NCI-H2227 (cell line): ENCODE results near the gene C4orf17.

Experiments used
- DNase-seq: peaks from one replicate; lab custom pipeline; 2025; ENCODE audit not compliant: unreplicated experiment; lab: John Stamatoyannopoulos, UW

Gene C4orf17

DNA sequence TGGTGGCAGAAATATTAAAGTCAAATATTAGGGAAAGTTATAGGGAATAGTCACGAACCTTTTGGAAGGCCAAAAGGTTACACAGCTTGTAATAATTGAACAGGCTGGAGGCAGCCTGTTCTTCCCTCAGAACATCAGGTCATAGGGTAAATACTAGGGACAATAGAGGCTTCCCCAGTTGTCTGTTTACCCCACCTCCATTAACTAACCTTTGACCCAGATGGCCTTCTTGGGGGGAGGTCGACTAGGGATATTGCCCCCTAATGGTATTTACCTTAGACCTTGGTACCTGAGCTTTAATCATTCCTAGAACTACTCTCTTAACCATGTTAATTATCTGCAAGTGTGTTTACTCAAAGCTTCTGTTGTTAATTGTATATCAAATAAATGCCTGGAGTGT lies 26.0 kb downstream of the C4orf17 start:
- no peak for DNase-seq

DNA sequence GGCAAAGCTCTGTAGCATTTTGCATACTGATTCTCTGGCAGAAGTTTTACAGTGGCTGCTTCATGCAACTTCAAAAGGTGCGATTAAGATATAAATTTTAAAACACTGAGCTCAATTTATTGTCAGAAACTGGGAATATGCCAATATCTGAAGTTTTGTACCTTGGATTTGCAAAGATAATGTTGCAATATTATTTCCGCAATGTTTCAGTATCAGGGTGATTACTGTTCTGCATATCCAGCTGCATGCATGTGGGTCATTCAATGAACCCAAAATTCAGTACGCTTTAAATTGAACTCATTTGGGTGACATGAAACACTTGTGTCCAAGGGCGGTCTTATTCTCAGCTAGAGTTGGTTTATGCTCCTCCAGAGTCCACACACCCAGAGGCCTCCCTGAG lies 26.9 kb downstream of the C4orf17 start:
- no peak for DNase-seq

DNA sequence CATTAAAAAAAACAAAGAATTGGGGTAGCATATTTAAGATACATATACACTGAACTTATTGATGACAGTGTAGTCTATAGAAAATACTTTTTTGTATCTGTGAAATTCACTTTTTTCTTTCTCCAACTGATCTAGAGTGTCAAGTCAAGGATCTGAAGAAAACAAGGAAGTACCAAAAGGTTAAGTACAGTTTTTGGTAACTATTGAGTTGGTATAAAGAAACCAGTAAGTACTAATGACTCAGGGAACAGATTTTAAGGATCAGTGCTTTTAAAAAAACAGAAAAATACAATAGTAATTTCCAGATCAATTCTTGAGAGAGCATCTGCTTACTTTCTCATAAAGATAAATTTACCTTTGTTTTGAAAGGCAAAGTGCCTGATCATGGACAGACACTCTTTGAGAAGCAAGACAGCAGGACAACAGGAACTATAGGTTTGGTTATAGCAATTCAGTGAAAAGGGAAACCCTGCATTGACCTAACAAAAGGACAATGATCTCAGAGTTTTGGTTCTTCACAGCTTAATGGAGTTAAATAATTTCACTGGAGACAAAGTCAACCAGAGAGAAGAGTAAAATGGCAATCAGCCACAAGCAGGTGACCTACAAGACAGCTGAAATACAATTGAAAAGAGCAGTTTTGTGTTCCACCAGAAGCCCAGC lies 29.6 kb downstream of the C4orf17 start:
- no peak for DNase-seq

GRCh38 chr4:99552872-99553271 lies 42.1 kb downstream of the C4orf17 start:
- DNase-seq, result no peak

- peak; percentile 93 for DNase-seq
Observed at GRCh38 chr4:99563310-99564186, 52.7 kb downstream of the C4orf17 start, which contains the start of gene TRMT10A. Gene TRMT10A (minus strand): TSS chr4:99564039. CDS start chr4:99559338, 4,701 bp downstream.

GRCh38 chr4:99564921-99565320 lies 54.1 kb downstream of the C4orf17 start:
- no peak for DNase-seq

GRCh38 chr4:99571883-99572282 lies 61.1 kb downstream of the C4orf17 start:
- DNase-seq, result no peak

DNA sequence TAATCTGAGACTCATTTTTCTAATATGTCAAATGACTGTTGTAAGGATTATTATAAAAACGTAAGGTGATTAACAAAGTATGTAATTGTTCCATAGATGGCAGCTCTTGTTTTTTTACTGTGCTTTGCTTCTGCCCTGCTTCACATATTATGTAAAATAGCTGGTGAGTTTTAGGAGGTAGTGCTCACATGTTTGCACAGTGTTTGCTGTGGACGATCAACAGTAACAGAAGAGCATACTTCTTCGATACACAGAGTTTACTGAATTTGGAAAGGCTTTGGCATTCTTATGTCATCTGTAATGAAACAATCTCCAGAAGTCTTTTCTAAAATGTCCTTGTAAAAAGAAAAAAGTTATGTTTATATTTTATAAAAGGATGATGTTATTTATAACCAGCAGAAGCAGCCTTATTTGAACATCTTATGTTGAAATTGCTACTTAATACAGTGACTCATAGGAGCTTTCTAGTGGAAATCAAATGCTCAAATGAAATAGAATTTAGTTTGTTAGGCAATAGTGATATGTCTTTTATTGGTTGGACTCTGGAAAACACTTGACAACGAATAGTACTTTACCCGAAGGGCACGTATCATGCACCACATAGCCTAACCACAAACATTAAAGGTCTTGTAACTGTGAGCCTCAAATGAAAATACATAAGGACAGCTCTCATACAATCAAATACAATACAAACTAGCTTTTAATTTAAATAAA lies 61.9 kb downstream of the C4orf17 start:
- no peak for DNase-seq

GRCh38 chr4:99573735-99574368 lies 63.0 kb downstream of the C4orf17 start:
- DNase-seq, result no peak

DNA sequence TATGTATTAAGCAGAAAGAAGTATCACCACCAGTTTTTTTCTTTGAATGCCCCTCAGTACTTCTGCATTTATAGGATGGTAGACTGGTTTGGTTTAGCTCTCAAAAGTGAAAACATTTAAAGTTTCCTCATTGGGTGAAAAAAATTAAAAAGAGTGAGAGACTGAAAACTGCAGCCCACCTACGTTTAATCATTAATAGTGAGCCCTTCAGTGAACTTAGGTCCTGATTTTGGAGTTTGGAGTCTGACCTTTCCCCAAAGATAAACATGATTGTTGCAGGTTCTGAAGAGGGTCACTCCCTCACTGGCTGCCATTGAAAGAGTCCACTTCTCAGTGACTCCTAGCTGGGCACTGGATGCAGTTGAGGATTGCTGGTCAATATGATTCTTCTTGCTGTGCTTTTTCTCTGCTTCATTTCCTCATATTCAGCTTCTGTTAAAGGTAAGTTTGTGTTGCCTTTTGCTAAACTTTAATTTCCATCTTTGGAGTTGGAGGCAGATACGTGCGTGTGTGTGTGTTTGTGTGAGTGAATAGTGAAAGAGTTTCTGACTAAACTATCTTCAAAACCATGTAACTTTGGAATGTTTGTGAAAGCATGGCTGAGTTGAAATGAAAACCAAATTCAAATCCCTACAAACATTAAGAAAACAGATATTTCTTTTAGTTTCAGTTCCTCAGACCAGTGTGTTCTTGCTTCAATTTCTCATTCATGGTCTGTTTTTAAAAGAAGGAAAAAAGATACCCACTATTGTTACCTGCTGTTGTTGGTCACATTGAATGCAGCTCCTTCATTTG lies 63.9 kb downstream of the C4orf17 start, which contains the start of gene MTTP:
Gene MTTP (plus strand): TSS at position 295 of the 795 bp plus-strand sequence. CDS start 86 bp downstream, at position 381.
- DNase-seq, result no peak

- no peak for DNase-seq
Observed at GRCh38 chr4:99578714-99579113, 67.9 kb downstream of the C4orf17 start.

GRCh38 chr4:99585516-99585915 lies 74.7 kb downstream of the C4orf17 start:
- DNase-seq, result no peak

DNA sequence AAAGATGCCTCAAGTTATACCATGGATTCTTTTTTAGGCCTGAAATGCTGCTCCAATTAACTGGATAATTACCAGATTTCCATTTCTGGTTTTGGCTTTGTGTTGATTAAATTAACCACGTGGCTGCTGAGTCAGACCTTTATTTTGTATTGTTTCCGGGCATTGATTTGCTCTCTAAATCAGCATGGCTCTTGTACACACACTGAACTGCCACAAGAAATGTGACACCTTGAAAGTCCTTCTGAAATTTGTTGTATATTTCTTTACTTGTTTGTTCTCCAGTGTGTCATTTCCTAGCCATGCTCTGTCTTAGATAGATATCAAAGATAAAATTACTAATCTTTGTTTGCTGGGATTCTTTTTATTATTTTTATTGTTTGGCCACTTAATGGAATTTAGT lies 75.5 kb downstream of the C4orf17 start:
- DNase-seq, result no peak

DNA sequence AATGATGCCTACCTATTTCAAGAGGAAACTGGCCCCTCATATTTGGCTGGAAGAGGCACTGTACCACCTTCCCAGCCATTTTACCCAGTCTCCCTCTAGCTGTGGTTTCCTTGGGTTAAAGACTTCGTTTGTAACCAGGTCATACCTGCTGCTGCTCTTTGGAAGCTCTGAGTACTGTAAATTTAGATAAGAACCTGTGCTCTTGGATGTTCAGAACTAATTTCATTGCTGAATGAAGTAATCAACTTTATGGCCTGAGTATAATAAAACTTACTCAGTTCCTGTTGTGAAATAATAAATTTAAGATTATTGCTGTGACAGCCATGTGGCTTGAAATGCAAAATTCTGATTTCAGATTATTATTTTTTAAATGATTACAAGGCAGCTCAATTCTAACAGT lies 76.0 kb downstream of the C4orf17 start:
- DNase-seq, result no peak

GRCh38 chr4:99587309-99587708 lies 76.5 kb downstream of the C4orf17 start:
- DNase-seq, result no peak

DNA sequence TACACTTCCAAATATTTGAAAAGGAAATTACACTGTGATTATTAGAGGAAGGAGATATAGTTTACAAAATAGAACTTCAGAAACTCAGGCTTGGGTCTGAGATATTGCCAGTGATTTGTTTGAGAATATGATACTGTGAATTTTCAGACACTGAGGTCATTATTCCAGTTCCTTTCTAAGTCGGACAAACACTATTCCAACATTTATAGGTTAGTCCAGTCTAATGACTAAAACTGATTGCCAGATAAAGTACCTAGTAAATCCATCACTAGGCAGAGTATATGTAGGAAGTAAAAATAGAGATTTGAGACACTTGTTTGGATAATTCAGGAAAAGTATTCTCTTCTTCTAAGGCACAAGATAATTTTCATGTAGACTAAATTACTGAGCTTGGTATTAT lies 77.0 kb downstream of the C4orf17 start:
- no peak for DNase-seq

DNA sequence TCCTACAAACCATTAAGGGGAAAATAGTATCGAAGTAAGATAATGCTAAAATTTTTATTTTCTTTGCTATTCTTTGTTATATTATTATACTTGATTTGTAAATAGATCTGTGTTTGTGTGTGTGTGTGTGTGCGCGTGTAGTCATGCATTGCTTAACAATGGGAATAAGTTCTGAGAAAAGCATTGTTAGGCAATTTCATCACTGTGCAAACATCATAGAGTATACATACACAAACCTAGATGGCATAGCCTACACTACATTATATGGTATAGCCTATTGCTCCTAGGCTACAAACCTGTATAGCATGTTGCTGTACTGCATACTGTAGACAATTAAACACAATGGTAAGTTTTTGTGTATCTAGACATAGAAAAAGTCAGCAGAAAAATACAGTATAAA lies 80.9 kb downstream of the C4orf17 start:
- DNase-seq, result no peak
